Muscle layer of duodenum (tissue), 2 donors: Measurements from ENCODE around the gene TSNAXIP1.
"Not testable (repeated sequence)": the region's sequence is repeated elsewhere in the genome, so short reads cannot be mapped to it uniquely, and the experiment has no call there.

ENCODE experiments used
- H3K27ac ChIP-seq: one replicate; pipeline ENCODE4 v1.7.0; 2013; ENCODE audit warnings: mild to moderate bottlenecking, low read length
- H3K27me3 ChIP-seq: one replicate; pipeline ENCODE4 v1.7.0; 2013; ENCODE audit warnings: low read depth, mild to moderate bottlenecking, control low read depth, low read length
- H3K36me3 ChIP-seq, 2 donors: one replicate each; pipeline ENCODE4 v1.7.0; 2013; ENCODE audit warnings: low read length in 2 of 2, control low read depth in 1 of 2, mild to moderate bottlenecking in 1 of 2; ENCODE audit not compliant: insufficient read depth in 2 of 2, control insufficient read depth in 1 of 2
- H3K4me1 ChIP-seq, 2 donors: one replicate each; pipeline ENCODE4 v1.7.0; 2013; ENCODE audit warnings: low read length in 2 of 2, mild to moderate bottlenecking in 2 of 2, control low read depth in 1 of 2, moderate library complexity in 1 of 2; ENCODE audit not compliant: insufficient read depth in 2 of 2, control insufficient read depth in 1 of 2
- H3K4me3 ChIP-seq, 2 donors: one replicate each; pipeline ENCODE4 v1.7.0; 2013; ENCODE audit warnings: low read length in 2 of 2, low read depth in 1 of 2, mild to moderate bottlenecking in 1 of 2
- H3K9me3 ChIP-seq, 2 donors: one replicate each; pipeline ENCODE4 v1.7.0; 2013; ENCODE audit warnings: low read length in 2 of 2, control low read depth in 1 of 2, mild to moderate bottlenecking in 1 of 2; ENCODE audit not compliant: control insufficient read depth in 1 of 2
- donor health status: healthy.

The TSNAXIP1 gene

DNA sequence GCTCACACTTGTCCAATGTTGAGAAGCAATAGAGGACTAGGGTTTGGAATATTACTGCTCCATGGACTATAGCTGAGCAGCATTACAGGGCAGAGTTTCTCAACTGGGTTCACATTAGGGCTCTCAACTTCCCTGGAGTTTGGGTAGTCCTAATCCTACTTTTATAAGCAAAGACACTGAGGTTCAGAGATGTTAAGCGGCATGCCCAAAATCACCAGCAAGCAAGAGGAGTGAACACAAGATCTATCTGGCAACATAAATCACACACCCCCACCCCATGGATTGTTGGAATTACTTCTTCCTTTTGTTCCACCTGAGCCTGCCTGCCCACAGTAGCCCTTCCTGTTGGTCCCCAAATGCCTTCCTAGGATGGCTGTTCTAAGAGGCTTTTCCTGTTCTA is 5.2 kb downstream of the TSNAXIP1 start:
- Histone ChIP-seq H3K9me3 (no peaks in the 10 kb centered on the region), H3K36me3 (no peaks in the 10 kb centered on the region), H3K27ac (no peak overlapping the region), H3K4me3 (no peak overlapping the region), H3K4me1 (peaks cover 2 to 8% of the 10 kb centered on the region in 2 donors), H3K27me3 (no peaks in the 10 kb centered on the region)

DNA sequence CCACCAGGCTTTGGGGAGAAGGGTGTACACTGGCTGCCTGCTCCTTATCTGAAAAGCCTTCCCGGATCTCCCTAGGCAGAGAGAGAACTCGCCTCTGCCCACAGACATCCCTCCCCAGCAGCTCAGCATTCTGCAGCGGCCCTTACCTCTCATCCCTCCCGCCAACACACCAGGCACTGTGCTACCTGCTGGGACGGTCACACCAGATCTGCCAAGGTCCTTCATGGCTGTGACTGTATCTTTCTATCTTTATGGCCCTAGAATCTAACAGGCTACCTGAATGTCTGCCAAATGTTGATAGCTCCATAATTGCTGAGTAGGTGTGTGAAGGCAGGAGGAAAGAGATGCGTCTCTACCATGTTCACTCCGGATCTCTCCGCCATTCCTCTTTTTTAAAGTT is 7.9 kb downstream of the TSNAXIP1 start:
- Histone ChIP-seq H3K36me3 (no peaks in the 10 kb centered on the region), H3K27me3 (no peaks in the 10 kb centered on the region), H3K4me3 (no peak overlapping the region)

DNA sequence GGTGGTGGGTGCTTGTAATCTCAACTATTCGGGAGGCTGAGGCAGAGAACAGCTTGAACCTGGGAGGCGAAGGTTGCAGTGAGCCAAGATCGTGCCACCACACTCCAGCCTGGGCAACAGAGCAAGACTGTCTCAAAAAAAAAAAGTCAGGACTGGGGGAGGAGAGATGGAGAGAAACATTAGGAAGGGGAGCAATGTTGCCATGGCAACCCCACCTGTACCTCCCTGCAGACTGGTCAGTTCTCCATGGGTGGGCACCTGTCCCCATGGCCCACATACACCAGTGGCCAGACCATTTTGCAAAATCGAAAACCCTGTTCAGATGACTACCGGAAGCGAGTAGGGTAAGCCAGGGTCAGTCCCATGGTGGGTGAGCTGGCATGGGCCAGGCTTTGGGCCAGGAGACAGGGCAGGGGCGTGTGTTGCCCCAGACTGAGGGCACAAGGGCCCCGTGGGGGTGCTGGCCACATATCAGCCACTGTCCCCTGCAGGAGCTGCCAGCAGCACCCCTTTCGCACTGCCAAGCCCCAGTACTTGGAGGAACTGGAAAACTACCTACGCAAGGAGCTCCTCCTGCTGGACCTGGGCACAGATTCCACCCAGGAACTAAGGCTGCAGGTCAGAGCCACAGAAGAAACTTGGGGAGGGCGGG is 14.0 kb downstream of the TSNAXIP1 start:
- H3K4me1 ChIP-seq: no peaks in the 10 kb centered on the region
- H3K36me3 ChIP-seq: no peaks in the 10 kb centered on the region
- H3K9me3 ChIP-seq: no peaks in the 10 kb centered on the region
- H3K27ac ChIP-seq: no peak overlapping the region
- no peak overlapping the region for H3K4me3 ChIP-seq
- H3K27me3 ChIP-seq: no peaks in the 10 kb centered on the region

More for the DNA sequence above, 7.9 kb downstream of the TSNAXIP1 start:
- H3K4me1 ChIP-seq: no peaks in the 10 kb centered on the region
- no peaks in the 10 kb centered on the region for H3K9me3 ChIP-seq
- H3K27ac ChIP-seq: no peak overlapping the region

DNA sequence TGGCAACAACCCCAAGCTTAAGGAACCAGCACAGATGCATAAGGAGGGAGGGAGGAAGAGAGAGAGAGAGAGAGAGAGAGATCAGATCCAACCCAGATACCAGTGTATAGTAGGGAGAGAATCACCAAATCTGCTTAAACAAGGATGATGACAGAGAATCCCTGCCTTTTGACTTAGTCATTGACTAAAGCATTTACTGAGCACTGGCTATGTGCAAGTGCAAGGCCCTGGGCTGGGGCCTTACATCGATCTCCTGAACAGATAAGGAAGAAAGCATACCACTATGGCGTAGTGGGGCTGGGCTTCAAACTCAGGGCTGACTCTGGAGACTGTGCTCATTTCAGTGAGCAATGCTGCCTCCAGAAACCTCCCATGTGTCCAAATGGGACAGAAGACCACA is 15.8 kb downstream of the TSNAXIP1 start:
- Histone ChIP-seq H3K9me3 (no peaks in the 10 kb centered on the region), H3K4me1 (no peaks in the 10 kb centered on the region), H3K27me3 (no peaks in the 10 kb centered on the region), H3K36me3 (peaks cover under 1 to 9% of the 10 kb centered on the region in 2 donors), H3K4me3 (no peak overlapping the region), H3K27ac (no peak overlapping the region)

DNA sequence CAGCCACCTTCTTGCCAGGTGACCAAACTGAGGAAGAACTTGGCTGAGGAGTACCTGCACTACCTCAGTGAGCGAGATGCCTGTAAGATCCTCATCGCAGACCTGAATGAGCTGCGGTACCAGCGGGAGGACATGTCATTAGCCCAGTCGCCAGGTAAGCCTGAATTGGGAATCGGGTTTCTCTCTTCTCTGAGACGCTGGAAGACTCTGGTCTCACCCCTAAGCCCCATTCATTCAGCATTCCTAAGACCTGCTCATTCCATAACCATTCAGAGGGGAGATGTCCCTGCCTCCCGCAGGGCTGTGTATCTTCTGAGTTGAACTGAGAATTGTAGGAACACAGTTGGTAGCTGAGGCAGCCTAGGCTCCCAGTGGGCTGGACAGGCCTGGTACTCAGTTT is 18.4 kb downstream of the TSNAXIP1 start:
- H3K27me3 ChIP-seq: no peaks in the 10 kb centered on the region
- no peak overlapping the region for H3K27ac ChIP-seq
- no peak overlapping the region for H3K4me3 ChIP-seq
- no peaks in the 10 kb centered on the region for H3K9me3 ChIP-seq
- H3K36me3 ChIP-seq: peaks cover 26 to 35% of the 10 kb centered on the region in 2 donors
- no peaks in the 10 kb centered on the region for H3K4me1 ChIP-seq

DNA sequence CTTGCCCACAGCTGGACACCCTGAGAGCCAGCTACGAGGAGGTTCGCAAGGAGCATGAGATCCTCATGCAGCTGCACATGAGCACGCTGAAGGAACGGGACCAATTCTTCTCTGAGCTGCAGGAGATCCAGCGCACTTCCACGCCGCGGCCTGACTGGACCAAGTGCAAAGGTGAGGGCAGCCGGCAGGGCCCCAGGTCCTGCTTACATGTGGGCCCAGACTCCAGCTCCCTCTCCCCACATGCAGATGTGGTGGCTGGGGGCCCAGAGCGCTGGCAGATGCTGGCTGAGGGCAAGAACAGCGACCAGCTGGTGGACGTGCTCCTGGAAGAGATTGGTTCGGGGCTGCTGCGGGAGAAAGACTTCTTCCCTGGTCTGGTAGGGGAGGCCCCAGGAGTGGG is 19.2 kb downstream of the TSNAXIP1 start:
- no peak overlapping the region for H3K4me3 ChIP-seq
- no peaks in the 10 kb centered on the region for H3K4me1 ChIP-seq
- H3K27ac ChIP-seq: no peak overlapping the region
- H3K27me3 ChIP-seq: no peaks in the 10 kb centered on the region
- no peaks in the 10 kb centered on the region for H3K9me3 ChIP-seq
- H3K36me3 ChIP-seq: peaks cover 32 to 43% of the 10 kb centered on the region in 2 donors

DNA sequence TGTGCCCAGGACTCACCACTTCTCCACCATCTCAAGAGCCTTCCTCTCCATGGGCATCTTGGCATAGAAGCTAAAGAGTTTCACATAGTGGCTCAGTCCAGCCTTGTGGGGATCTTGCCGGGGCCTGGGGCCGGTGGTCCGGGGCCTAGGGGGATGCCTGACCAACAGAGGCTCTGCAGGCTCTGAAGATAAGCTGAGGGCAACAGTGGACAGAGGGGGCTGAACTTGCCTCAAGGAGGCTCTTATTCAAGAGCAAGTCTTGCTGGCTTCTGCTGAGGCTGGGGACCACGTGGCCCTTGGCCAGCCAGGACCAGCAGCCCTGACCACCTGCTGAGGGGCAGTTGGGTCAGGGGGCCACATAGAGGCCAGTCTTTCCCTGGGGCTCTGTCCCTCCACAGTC is 22.0 kb downstream of the TSNAXIP1 start:
- Histone ChIP-seq H3K9me3 (no peaks in the 10 kb centered on the region), H3K36me3 (peaks cover 40 to 57% of the 10 kb centered on the region in 2 donors), H3K27ac (no peak overlapping the region), H3K4me1 (peaks cover 0 to 10% of the 10 kb centered on the region in 2 donors), H3K27me3 (no peaks in the 10 kb centered on the region), H3K4me3 (no peak overlapping the region)

DNA sequence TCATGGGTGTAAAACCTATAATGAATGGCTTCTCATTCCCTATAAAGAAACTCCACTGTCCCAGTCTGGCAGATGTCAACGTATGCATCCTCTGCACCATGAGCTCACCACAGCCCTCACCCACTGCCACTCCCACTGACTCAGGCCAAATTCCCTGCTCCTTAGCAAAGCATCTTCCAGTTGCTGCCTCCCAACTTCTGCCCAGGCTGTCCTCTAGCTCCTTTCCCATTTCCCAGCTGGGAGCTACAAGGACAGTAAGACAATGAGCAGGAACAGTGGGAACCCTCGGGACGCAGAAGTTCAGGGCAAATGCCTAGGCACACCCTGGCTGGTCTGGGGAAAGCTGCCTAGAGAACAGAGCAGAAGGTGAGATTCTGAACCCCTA is 26.3 kb downstream of the TSNAXIP1 start:
- H3K27me3 ChIP-seq: no peaks in the 10 kb centered on the region
- H3K4me3 ChIP-seq: peak overlapping the region; percentile 78 to 81
- H3K9me3 ChIP-seq: no peaks in the 10 kb centered on the region
- H3K4me1 ChIP-seq: peaks cover 4 to 10% of the 10 kb centered on the region in 2 donors
- H3K27ac ChIP-seq: peak overlapping the region; percentile 62
- H3K36me3 ChIP-seq: peaks cover 34 to 44% of the 10 kb centered on the region in 2 donors

DNA sequence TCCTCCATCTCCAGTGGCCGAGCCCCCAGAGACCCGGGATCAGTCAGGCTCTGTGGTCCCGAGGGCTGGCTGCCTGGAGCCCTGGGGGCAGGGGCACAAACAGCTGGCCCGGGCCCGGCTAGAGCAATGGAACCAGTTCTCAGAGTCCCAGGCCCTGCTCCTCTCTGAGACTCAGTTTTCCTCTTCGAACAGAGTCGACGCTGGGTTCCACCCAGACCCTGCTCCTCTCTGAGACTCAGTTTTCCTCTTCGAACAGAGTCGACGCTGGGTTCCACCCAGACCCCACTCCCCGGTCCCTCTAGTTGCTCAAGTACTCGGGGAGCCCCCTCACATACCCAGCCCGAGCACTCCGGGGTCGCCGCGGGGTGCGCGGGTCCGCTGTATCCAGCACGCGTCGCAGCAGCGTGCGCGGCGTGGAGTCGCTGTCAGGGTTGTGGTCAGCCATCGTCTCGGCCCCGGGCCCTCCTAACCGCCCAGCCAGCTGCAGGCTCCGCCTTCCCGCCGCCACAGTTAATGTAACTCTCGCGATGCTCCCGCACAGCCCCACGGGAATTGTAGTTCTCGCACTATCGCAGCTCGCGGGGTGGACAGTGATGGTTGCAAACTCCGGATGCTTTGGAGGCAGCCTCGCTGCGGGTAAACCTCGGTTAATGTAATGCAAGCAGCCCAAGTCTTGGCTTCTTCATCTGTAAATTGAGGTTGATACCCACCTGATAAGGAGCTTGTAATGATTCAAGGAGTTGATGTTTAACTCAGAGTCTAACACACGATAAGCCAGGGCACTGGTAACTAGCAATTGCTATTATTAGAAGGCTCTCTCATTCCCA is 26.9 kb downstream of the TSNAXIP1 start:
- no peaks in the 10 kb centered on the region for H3K27me3 ChIP-seq
- H3K36me3 ChIP-seq: peaks cover 28 to 38% of the 10 kb centered on the region in 2 donors
- H3K27ac ChIP-seq: peak overlapping the region; percentile 62
- H3K9me3 ChIP-seq: no peaks in the 10 kb centered on the region
- peak overlapping the region; percentile 78 to 81 for H3K4me3 ChIP-seq
- peaks cover 4 to 10% of the 10 kb centered on the region in 2 donors for H3K4me1 ChIP-seq

DNA sequence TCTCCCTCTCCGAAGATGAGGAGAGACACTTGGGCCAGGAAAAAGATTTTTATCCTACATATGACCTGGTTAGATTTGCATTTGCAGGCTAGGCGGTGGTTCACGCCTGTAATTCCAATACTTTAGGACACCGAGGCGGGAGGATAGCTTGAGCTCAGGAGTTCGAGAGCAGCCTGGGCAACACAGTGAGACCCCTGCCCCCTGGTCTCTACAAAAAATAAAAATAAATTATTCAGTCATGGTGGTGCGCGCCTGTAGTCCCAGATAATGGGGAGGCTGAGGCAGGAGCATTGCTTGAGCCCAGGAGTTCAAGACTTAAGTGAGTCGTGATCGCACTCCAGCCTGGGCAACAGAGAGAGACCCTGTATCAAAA is 27.5 kb downstream of the TSNAXIP1 start:
- Histone ChIP-seq H3K27ac (peak overlapping the region; percentile 58), H3K36me3 (peaks cover 22 to 32% of the 10 kb centered on the region in 2 donors), H3K4me3 (peak overlapping the region; percentile 78 to 81), H3K27me3 (no peaks in the 10 kb centered on the region), H3K9me3 (no peaks in the 10 kb centered on the region), H3K4me1 (peaks cover 4 to 10% of the 10 kb centered on the region in 2 donors)

DNA sequence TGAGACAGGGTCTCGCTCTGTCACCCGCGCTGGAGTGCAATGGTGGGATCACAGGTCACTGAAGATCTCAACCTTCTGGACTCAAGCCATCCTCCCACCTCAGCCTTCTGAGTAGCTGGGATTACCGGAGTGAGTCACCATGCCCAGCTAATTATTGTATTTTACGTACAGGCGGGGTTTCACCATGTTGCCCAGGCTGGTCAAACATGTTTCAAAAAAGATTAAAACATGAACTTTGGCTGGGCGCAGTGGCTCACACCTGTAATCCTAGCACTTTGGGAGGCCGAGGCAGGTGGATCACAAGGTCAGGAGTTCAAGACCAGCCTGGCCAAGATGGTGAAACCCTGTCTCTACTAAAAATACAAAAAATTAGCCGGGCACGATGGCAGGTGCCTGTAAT is 30.5 kb downstream of the TSNAXIP1 start:
- H3K4me1 ChIP-seq: peaks cover 4 to 10% of the 10 kb centered on the region in 2 donors
- H3K9me3 ChIP-seq, H3K36me3 ChIP-seq, H3K27me3 ChIP-seq, H3K4me3 ChIP-seq, H3K27ac ChIP-seq: not testable (repeated sequence)
